ENCODE results near the gene MS4A8. TPM values are rescaled to one million over a fixed set of nuclear protein-coding genes. Genes with fewer than 3 reads are reported as not detected.

The MS4A8 gene
- total RNA-seq, 2 experiments from 2014 or later: not detected

GRCh38 chr11:60761436-60762190 lies 62.2 kb downstream of the MS4A8 start:
- POLR2A ChIA-PET: no interaction called here
- CTCF ChIA-PET: interaction anchor here (1.5 to 2.5 kb wide), 2 partner anchors 8 to 14 kb away, joined by 5 to 7 read pairs; no protein-coding TSS in a partner anchor

- CTCF ChIA-PET: interaction anchor here (1.3 to 2.5 kb wide), 2 partner anchors 13 to 16 kb away, joined by 3 to 7 read pairs; no protein-coding TSS in a partner anchor
These were observed 63.7 kb downstream of the MS4A8 start for GRCh38 chr11:60762851-60763691.

GRCh38 chr11:60763692-60764369 lies 64.4 kb downstream of the MS4A8 start:
- ChIA-PET POLR2A (no interaction called here), CTCF (interaction anchor here (1.3 to 2.5 kb wide), 2 partner anchors 12 to 15 kb away, joined by 3 to 7 read pairs; no protein-coding TSS in a partner anchor)

More at GRCh38 chr11:60762851-60763691, 63.7 kb downstream of the MS4A8 start:
- POLR2A ChIA-PET: no interaction called here

GRCh38 chr11:60764879-60765278 lies 65.5 kb downstream of the MS4A8 start:
- POLR2A ChIA-PET: no interaction called here
- CTCF ChIA-PET: no interaction called here

- ChIA-PET POLR2A (interaction anchor here (0.7 kb wide), 1 partner anchor 98 kb away, joined by 3 read pairs; no protein-coding TSS in a partner anchor), CTCF (interaction anchor here (0.6 to 1.0 kb wide), 2 partner anchors 8 to 363 kb away, joined by 3 to 4 read pairs; partner anchors contain the start of gene MS4A15)
These were observed 65.9 kb downstream of the MS4A8 start for GRCh38 chr11:60765355-60765754.

Other genes starting within 250 kb of the MS4A8 start
- gene MS4A1, start 243.8 kb upstream of the MS4A8 start, total RNA-seq: under 1 TPM in 1 of 2 experiments, not detected in 1; 0.06 TPM
- not detected for gene MS4A12, start 206.8 kb upstream of the MS4A8 start, total RNA-seq
- gene MS4A13, start 184.2 kb upstream of the MS4A8 start, total RNA-seq: not detected
- gene MS4A18, start 25.1 kb downstream of the MS4A8 start, total RNA-seq: not detected
- gene MS4A15, start 57.3 kb downstream of the MS4A8 start, total RNA-seq: not detected
- gene MS4A10, start 85.7 kb downstream of the MS4A8 start, total RNA-seq: not detected
- 100 to 1,000 TPM; 107 to 110 TPM for gene CCDC86, start 142.5 kb downstream of the MS4A8 start, total RNA-seq
- gene PTGDR2, start 156.3 kb downstream of the MS4A8 start, total RNA-seq: under 1 TPM; 0.15 to 0.19 TPM
- not detected for gene ZP1, start 167.9 kb downstream of the MS4A8 start, total RNA-seq
- gene PRPF19, start 207.0 kb downstream of the MS4A8 start, total RNA-seq: 100 to 1,000 TPM; 199 to 204 TPM
- 100 to 1,000 TPM; 145 to 154 TPM for gene TMEM109, start 214.5 kb downstream of the MS4A8 start, total RNA-seq
- 1 to 10 TPM in 1 of 2 experiments, under 1 TPM in 1; 0.99 to 1.1 TPM for gene TMEM132A, start 224.8 kb downstream of the MS4A8 start, total RNA-seq